Activated naive CD4-positive, alpha-beta T cell treated with anti-CD3 and anti-CD28 coated beads, Interleukin-2, amount 50 U/mL, for 72 hours (primary cell): Measurements from ENCODE around the gene AREL1. TPM values are rescaled to one million over a fixed set of nuclear protein-coding genes. Genes with fewer than 3 reads are reported as not detected.

Experiments
- ATAC-seq, 2 donors: fragments of 150-1000 bp; cut with Tn5 transposase; 2 replicates each; pipeline ENCODE4 v1.10.0; 2021; ENCODE audit warnings: mild to moderate bottlenecking in 2 of 2, moderate library complexity in 2 of 2
- DNase-seq, 2 donors: peaks; one replicate each; pipeline ENCODE4 v3.0.0; 2021 to 2022; ENCODE audit warnings: low spot score in 2 of 2
- H3K27ac Mint-ChIP-seq, 2 donors: one replicate each; pipeline ENCODE4 v1.8.0; 2022; ENCODE audit warnings: mild to moderate bottlenecking in 2 of 2, mixed read lengths in 2 of 2
- H3K36me3 Mint-ChIP-seq, 2 donors: one replicate each; pipeline ENCODE4 v1.8.0; 2022; ENCODE audit warnings: mixed read lengths in 2 of 2
- H3K9me3 Mint-ChIP-seq, 2 donors: one replicate each; pipeline ENCODE4 v1.8.0; 2022; ENCODE audit warnings: mixed read lengths in 2 of 2
- total RNA-seq, 2 donors: library from RNA; stranded (reverse); gene quantifications; one replicate each; pipeline ENCODE4 v1.2.3, GENCODE V29; 2022

AREL1 gene
- total RNA-seq, 2 donors from 2014 or later = 30.1 to 47.1 TPM

- ATAC-seq (no peak), DNase-seq (no peak)
- peak overlapping the region in 1 of 2 donors; percentile 10 for H3K27ac Mint-ChIP-seq
- peaks cover 8 to 25% of the 10 kb centered on the region in 2 donors for H3K36me3 Mint-ChIP-seq
- peaks cover 5 to 7% of the 10 kb centered on the region in 2 donors for H3K9me3 Mint-ChIP-seq
These were observed 7.0 kb downstream of the AREL1 start for GRCh38 chr14:74705613-74706500.

- H3K27ac Mint-ChIP-seq = peak overlapping the region in 1 of 2 donors; percentile 26
- ATAC-seq (no peak), DNase-seq (no peak)
- H3K36me3 Mint-ChIP-seq = peaks cover 8 to 25% of the 10 kb centered on the region in 2 donors
- H3K9me3 Mint-ChIP-seq = peaks cover 5 to 7% of the 10 kb centered on the region in 2 donors
These were observed 8.2 kb downstream of the AREL1 start for GRCh38 chr14:74704656-74705055.

GRCh38 chr14:74703043-74703442 lies 9.8 kb downstream of the AREL1 start:
- no peak for DNase-seq
- H3K9me3 Mint-ChIP-seq = peaks cover 5 to 7% of the 10 kb centered on the region in 2 donors
- H3K27ac Mint-ChIP-seq = no peak overlapping the region
- no peak for ATAC-seq
- H3K36me3 Mint-ChIP-seq = peaks cover 8 to 25% of the 10 kb centered on the region in 2 donors

GRCh38 chr14:74702293-74702692 lies 10.6 kb downstream of the AREL1 start:
- peaks cover 8 to 25% of the 10 kb centered on the region in 2 donors for H3K36me3 Mint-ChIP-seq
- no peak for DNase-seq
- peaks cover 5 to 7% of the 10 kb centered on the region in 2 donors for H3K9me3 Mint-ChIP-seq
- no peak for ATAC-seq
- no peak overlapping the region for H3K27ac Mint-ChIP-seq

GRCh38 chr14:74698465-74698864 lies 14.4 kb downstream of the AREL1 start:
- H3K36me3 Mint-ChIP-seq = peaks cover 8 to 25% of the 10 kb centered on the region in 2 donors
- H3K9me3 Mint-ChIP-seq = peaks cover 5 to 7% of the 10 kb centered on the region in 2 donors
- ATAC-seq (no peak), DNase-seq (no peak)
- no peak overlapping the region for H3K27ac Mint-ChIP-seq

- ATAC-seq (no peak), DNase-seq (no peak)
- no peak overlapping the region for H3K27ac Mint-ChIP-seq
- H3K36me3 Mint-ChIP-seq = peaks cover 6 to 21% of the 10 kb centered on the region in 2 donors
- H3K9me3 Mint-ChIP-seq = peaks cover 4% of the 10 kb centered on the region in 2 donors
These were observed 14.9 kb downstream of the AREL1 start for GRCh38 chr14:74697976-74698375.

GRCh38 chr14:74697543-74697942 lies 15.3 kb downstream of the AREL1 start:
- DNase-seq = no peak
- Mint-ChIP-seq H3K9me3 (peaks cover 0 to under 1% of the 10 kb centered on the region in 2 donors), H3K36me3 (peaks cover 1 to 17% of the 10 kb centered on the region in 2 donors), H3K27ac (no peak overlapping the region)
- ATAC-seq = no peak

GRCh38 chr14:74697011-74697410 lies 15.9 kb downstream of the AREL1 start:
- ATAC-seq (no peak), DNase-seq (no peak)
- H3K9me3 Mint-ChIP-seq = no peaks in the 10 kb centered on the region
- H3K27ac Mint-ChIP-seq = no peak overlapping the region
- H3K36me3 Mint-ChIP-seq = peaks cover 0 to 11% of the 10 kb centered on the region in 2 donors

- Mint-ChIP-seq H3K27ac (no peak overlapping the region), H3K36me3 (peaks cover 0 to 2% of the 10 kb centered on the region in 2 donors)
- no peak for ATAC-seq
These were observed 17.5 kb downstream of the AREL1 start for GRCh38 chr14:74695406-74695805.

GRCh38 chr14:74693191-74693590 lies 19.7 kb downstream of the AREL1 start:
- peaks cover 0 to 5% of the 10 kb centered on the region in 2 donors for H3K36me3 Mint-ChIP-seq
- no peak for DNase-seq
- no peak overlapping the region for H3K27ac Mint-ChIP-seq
- ATAC-seq = no peak
- H3K9me3 Mint-ChIP-seq = no peaks in the 10 kb centered on the region

More at GRCh38 chr14:74695406-74695805, 17.5 kb downstream of the AREL1 start:
- DNase-seq = no peak
- H3K9me3 Mint-ChIP-seq = no peaks in the 10 kb centered on the region

- DNase-seq = no peak
- H3K9me3 Mint-ChIP-seq = no peaks in the 10 kb centered on the region
- H3K27ac Mint-ChIP-seq = no peak overlapping the region
- peaks cover 0 to 5% of the 10 kb centered on the region in 2 donors for H3K36me3 Mint-ChIP-seq
- no peak for ATAC-seq
These were observed 21.4 kb downstream of the AREL1 start for GRCh38 chr14:74691456-74691855.

GRCh38 chr14:74685921-74686678 lies 26.8 kb downstream of the AREL1 start:
- ATAC-seq (no peak), DNase-seq (no peak)
- H3K36me3 Mint-ChIP-seq = peaks cover 0 to 17% of the 10 kb centered on the region in 2 donors
- H3K27ac Mint-ChIP-seq = no peak overlapping the region
- H3K9me3 Mint-ChIP-seq = no peaks in the 10 kb centered on the region

- ATAC-seq (no peak), DNase-seq (no peak)
- Mint-ChIP-seq H3K27ac (no peak overlapping the region), H3K9me3 (no peaks in the 10 kb centered on the region), H3K36me3 (peaks cover 0 to 12% of the 10 kb centered on the region in 2 donors)
These were observed 27.8 kb downstream of the AREL1 start for GRCh38 chr14:74685056-74685455.

- DNase-seq (no peak), ATAC-seq (peak in 1 of 2 donors; percentile 33)
- H3K36me3 Mint-ChIP-seq = peaks cover 0 to 12% of the 10 kb centered on the region in 2 donors
- no peak overlapping the region for H3K27ac Mint-ChIP-seq
- no peaks in the 10 kb centered on the region for H3K9me3 Mint-ChIP-seq
These were observed 28.4 kb downstream of the AREL1 start for GRCh38 chr14:74684434-74684833.

- ATAC-seq = no peak
- DNase-seq = no peak
- Mint-ChIP-seq H3K9me3 (no peaks in the 10 kb centered on the region), H3K36me3 (peaks cover 0 to 12% of the 10 kb centered on the region in 2 donors), H3K27ac (no peak overlapping the region)
These were observed 29.5 kb downstream of the AREL1 start for GRCh38 chr14:74683406-74683805.

- ATAC-seq (no peak), DNase-seq (no peak)
- peak overlapping the region; percentile 76 to 79 for H3K27ac Mint-ChIP-seq
- no peaks in the 10 kb centered on the region for H3K9me3 Mint-ChIP-seq
- peaks cover 0 to 12% of the 10 kb centered on the region in 2 donors for H3K36me3 Mint-ChIP-seq
These were observed 30.5 kb downstream of the AREL1 start for GRCh38 chr14:74682169-74682952.
